HG02678 (cell line): ENCODE measurements around the gene SLCO1B1.
A peak's percentile ranks its signal among the peaks of the same experiment; 100 is the strongest.
"Not testable (repeated sequence)": the region's sequence is repeated elsewhere in the genome, so short reads cannot be mapped to it uniquely, and the experiment has no call there.

Source experiments
- ATAC-seq: cut with Tn5 transposase; IDR thresholded peaks from one replicate; pipeline ENCODE4 v1.9.1; 2021; ENCODE audit warnings: mild to moderate bottlenecking, moderate library complexity; ENCODE audit not compliant: unreplicated experiment

The SLCO1B1 gene, protein sequence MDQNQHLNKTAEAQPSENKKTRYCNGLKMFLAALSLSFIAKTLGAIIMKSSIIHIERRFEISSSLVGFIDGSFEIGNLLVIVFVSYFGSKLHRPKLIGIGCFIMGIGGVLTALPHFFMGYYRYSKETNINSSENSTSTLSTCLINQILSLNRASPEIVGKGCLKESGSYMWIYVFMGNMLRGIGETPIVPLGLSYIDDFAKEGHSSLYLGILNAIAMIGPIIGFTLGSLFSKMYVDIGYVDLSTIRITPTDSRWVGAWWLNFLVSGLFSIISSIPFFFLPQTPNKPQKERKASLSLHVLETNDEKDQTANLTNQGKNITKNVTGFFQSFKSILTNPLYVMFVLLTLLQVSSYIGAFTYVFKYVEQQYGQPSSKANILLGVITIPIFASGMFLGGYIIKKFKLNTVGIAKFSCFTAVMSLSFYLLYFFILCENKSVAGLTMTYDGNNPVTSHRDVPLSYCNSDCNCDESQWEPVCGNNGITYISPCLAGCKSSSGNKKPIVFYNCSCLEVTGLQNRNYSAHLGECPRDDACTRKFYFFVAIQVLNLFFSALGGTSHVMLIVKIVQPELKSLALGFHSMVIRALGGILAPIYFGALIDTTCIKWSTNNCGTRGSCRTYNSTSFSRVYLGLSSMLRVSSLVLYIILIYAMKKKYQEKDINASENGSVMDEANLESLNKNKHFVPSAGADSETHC

DNA sequence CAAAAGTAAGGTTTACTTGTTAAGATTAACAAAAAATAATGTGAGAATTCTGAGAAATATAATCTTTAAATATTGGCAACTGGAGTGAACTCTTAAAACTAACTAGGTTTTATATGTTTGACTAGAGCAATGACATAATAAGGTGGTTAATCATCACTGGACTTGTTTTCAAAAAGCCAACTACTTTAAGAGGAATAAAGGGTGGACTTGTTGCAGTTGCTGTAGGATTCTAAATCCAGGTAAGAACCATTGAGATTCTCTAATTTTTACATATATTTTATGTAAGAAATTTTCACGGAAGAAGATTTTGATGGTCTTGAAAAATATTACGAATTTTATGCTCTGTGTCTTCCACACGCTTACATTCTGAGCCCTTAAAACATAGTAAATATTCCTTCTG is at the start of gene SLCO1B1:
Gene SLCO1B1 (plus strand): TSS at position 197 of the 400 bp plus-strand sequence. CDS start 10,381 bp downstream, outside the sequence.
- no peak for ATAC-seq

DNA sequence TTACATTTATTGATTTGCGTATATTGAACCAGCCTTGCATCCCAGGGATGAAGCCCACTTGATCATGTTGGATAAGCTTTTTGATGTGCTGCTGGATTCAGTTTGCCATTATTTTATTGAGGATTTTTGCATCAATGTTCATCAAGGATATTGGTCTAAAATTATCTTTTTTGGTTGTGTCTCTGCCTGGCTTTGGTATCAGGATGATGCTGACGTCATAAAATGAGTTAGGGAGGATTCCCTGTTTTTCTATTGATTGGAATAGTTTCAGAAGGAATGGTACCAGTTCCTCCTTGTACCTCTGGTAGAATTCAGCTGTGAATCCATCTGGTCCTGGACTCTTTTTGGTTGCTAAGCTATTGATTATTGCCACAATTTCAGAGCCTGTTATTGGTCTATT is 46.2 kb upstream of the SLCO1B1 start:
- not testable (repeated sequence) for ATAC-seq

DNA sequence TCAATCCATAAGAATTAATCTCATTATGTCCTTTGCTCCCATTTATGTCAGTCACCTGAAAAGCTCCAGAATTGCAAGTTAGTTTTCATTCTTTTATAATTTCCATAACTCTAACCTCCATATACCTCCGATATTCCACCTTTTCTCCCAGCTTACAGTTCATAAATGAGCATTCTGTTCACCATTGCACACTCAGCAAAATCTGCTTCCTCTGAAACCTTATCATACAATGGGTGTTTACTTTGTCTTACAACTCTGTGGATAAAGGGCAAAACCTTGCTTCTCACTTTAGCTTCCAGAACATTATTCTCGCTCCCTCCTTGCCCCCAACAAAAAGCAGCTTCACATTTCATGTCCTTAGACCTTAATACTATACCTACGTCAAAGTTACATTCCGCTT is 19.3 kb upstream of the SLCO1B1 start:
- no peak for ATAC-seq

DNA sequence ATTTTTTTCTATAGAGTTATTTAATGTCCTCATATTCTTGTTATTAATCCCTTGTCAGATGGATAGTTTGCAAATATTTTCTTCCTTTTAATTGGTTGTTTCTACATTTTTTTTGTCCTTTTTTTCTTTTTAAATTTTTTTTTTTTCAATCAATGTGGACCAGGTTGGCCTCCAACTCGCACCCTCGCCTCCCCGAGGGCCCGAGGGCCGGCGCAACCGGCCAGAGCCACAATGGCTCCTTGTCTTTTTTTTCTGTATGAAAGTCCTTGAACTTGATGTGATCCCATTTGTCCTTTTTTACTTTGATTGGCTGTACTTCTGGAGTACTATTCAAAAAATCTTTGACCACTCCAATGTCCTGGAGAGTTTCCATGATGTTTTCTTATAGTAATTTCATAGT is 17.7 kb upstream of the SLCO1B1 start:
- ATAC-seq = no peak

DNA sequence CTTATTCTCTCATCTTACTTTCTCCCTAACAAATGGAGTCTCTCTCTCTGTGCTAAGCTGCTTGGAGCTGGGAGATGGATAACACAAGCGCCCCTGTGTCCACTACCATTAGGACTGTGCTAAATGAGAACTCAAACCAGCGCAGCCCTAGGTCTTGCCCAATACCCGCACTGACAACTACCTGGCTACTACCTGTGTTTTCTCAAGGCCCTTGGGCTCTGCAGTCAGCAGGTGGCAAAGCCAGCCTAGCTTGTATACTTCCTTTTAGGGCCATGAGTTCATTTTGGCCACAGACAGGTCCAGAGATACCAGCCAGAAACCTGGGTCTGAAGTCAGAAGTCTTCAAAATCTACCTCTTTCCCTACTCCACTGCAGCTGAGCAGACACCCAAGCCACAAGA is 13.0 kb upstream of the SLCO1B1 start:
- ATAC-seq = no peak

DNA sequence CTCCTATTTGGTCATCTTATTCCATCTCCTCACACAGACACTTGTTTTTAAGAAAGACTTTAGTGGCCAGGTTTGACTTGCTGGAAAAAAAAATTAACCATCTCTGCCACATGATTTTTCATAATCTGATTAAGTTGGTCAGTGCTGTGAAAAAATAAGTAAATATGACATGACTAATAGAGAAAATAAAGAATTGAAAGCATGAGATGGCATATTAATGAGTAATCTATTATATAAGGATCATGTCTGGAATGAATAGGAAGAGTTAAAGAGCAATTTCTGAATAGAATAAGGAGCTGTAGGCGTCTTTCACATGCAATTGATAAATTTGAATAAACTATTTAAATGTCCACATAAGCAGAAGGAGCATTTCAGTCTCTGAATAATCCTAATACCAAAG is 12.2 kb upstream of the SLCO1B1 start:
- ATAC-seq = no peak

DNA sequence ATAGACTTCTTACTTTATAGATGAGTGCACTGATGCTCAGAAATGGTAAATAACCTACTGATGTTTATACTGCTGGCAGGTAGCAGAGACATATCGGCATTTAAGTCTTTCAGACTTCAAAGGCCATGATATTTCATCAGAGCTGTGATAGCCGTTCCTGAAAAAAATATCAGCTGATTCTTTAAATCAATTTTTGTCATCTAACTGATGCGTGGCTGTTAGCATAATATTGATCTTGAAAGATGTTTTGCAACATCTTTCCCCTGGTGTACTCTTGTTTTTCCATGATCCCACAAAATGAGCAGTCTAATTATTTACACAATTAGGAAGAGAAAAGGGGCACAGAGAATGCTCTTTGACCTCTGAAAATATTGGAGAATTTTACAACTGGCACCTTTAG is 1.6 kb upstream of the SLCO1B1 start:
- ATAC-seq = no peak

DNA sequence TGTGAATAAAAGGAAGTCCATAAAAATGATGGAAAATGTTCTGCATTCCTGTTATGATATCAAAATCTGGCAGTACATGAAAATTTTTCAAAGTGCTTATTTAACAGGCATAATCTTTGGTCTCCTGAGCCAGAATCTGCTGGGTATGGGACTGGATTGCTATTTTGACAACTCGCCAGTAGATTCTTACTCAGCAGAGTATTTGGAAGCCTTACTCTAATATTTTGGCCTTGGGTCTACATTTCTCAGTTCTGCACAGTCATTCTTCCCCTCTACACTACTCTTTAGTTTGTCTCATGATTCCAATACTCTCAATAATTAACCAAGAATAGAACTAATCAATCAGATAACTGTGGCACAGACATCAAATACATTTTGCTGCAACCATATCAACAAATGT is 1.1 kb upstream of the SLCO1B1 start:
- ATAC-seq = no peak

DNA sequence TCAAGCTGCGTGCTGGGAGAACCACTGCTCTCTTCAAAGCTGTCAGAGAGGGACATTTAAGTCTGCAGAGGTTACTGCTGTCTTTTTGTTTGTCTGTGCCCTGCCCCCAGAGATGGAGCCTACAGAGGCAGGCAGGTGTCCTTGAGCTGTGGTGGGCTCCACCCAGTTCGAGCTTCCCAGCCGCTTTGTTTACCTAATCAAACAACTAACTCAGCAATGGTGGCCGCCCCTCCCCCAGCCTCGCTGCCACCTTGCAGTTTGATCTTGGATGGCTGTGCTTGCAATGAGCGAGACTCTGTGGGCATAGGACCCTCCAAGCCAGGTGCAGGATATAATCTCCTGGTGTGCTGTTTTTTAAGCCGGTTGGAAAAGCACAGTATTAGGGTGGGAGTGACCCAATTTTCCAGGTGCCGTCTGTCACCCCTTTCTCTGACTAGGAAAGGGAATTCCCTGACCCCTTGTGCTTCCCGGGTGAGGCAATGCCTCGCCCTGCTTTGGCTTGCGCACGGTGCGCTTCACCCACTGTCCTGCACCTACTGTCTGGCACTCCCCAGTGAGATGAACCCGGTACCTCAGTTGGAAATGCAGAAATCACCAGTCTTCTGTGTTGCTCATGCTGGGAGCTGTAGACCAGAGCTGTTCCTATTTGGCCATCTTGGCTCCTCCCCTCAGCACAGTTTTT is 6.5 kb downstream of the SLCO1B1 start:
- not testable (repeated sequence) for ATAC-seq

DNA sequence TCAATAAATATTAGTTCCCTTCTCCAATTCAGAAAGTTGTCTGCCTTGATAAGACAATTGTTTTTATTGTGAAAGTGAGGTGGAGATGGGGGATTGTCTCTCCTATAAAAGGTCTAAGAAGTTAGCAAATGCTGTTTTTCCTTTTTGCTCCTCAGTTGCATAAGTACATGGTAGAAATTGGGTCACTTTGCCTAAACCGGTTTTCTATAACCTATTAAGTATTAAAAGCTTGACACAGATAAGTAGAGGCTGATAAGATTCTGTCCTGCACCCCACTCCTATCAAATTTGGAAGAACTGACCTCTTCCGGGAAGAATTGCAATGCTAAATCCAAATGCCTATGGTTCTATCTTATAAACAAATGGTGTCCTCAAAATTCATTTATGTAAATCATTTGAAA is 7.0 kb downstream of the SLCO1B1 start:
- ATAC-seq = no peak

DNA sequence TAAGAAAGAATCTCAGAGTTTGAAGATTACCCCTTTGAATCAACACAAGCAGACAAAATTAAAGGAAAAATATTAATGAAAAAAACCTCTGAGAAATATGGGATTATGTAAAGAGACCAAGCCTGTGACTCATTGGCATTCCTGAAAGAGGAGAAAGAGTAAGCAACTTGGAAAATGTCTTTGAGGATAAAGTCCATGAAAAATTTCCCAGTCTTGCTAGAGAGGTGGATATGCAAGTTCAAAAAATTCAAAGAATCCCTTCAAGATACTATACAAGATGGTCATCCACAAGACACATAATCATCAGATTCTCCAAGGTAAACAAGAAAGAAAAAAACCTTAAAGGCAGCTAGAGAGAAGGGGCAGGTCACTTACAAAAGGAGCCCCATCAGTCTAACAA is 13.3 kb downstream of the SLCO1B1 start:
- ATAC-seq = no peak

DNA sequence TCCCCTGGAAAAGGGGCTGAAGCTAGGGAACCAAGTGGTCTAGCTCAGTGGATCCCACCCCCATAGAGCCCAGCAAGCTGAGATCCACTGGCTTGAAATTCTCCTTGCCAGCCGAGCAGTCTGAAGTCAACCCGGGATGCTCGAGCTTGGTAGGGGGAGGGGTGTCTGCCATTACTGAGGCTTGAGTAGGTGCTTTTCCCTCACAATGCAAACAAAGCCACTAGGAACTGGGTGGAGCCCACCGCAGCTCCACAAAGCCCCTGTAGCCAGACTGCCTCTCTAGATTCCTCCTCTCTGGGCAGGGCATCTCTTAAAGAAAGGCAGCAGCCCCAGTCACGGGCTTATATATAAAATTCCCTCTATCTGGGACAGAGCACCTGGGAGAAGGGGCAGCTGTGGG is 18.9 kb downstream of the SLCO1B1 start:
- ATAC-seq = not testable (repeated sequence)

DNA sequence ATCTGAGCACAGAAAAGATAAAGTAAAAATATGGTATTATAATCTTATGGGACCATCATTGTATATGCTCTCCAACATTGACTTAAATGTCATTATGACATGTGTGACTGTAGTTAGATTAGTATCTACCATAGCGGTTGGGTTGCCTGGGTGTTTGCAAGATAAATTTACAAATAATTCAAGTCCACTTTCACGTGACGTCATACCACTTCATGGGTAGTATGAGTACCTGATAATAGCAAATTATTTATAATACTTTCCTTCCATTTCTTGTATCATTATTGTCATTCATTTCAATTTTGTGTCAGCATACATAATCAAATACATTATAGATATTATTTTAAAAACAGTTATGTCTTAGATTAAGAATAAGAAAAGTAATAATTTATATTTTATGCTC is 20.2 kb downstream of the SLCO1B1 start:
- ATAC-seq = no peak

DNA sequence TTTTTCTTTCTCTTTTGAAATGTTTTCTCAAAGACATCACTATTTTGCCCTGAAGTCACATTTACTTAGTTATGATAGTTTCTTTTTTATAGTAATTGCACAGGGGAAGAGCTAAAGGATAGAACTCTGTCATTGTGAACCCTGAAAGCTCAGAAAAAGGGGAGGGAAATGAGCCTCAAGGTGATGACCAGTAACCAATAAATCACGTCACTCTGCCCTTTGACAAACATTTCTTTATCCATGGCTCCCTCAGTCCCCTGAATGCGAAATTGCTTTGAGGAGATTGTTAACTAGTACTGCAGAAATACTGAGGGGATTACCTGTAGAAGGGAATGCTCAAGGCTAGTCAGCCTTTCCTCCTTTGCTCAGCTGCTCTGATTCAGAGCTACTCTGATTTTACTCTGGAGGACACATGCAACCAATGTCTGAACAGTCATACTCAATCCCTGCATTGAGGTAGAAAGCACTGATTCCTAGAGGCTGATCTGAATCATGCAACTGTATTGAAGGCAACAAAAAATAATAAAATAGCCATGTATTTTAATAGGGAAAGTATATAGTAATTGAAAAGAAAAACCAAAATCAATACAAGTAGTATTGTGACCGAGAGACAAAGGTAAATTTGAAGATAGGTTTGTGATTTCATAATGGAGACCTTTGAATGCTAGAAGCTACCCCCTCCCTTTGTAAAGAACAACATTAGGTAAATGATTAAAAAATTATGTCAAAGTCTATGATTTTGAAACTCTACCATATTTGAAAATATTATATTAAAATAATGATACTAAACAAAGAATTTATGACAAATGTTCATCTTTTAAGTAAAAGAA is 24.7 kb downstream of the SLCO1B1 start:
- no peak for ATAC-seq

DNA sequence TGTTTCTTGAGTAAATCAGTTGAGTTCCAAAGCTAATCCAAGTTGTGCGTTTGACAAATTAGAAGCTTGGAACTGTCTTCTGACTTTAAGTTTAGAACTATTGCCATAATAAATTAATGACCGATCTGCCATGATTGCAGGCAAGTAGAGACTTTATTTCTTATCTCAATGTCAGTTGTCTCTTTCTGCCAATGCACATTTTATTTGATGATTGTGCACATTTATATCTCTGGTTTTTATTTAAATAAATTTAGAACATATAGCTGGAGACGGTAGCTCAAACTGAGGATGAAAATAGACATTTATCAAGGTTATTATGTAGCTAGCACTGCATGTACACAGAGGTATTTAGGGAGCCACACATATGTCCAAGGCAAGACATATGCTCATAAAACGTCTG is 34.1 kb downstream of the SLCO1B1 start:
- ATAC-seq = no peak

DNA sequence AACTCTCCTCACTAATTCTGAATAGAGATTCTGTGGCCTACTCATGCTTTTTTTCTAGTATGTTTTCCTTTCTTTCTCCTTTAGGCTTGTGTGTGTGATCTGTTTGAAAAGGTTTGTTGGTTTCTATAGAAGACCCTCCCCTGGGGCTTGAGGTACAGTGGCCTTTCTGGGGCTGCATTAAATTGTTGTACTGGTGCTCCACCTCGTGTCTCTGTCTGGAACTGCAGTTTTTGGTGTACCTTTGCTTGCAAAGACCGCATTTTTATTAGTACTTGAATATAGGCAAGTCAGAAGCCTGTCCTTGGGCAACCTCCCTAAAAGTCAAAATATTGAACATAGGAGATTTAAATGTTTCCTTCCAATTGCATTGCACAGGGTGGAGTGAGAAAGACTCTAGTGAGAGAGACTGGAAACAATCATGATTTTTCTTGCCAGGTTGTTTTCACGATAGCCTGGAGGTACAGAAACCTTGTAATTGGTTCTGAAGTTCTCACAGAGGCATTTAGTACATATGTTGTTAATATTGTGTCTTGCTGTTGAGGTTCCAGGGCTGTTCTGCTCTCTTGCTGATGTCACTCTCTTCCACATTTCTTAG is 39.0 kb downstream of the SLCO1B1 start:
- peak; percentile 69 for ATAC-seq

DNA sequence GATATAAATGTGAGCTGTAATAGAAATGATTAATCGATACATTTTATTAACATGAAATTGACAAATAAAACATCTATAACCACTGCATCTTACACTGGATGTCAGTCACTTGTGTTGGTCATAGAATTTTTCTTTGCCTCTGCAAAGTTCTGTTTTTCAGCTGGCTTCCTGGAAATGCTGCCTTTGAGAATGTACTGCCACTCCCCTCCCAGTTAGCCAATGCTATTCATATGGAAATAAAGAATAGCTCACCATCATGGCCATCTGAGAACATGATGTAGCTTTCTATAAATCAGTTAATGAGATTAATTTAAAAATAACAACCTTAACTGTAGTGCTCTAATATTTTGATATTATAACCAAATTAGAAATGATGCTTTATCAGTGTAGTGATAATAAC is 41.1 kb downstream of the SLCO1B1 start:
- ATAC-seq = no peak

DNA sequence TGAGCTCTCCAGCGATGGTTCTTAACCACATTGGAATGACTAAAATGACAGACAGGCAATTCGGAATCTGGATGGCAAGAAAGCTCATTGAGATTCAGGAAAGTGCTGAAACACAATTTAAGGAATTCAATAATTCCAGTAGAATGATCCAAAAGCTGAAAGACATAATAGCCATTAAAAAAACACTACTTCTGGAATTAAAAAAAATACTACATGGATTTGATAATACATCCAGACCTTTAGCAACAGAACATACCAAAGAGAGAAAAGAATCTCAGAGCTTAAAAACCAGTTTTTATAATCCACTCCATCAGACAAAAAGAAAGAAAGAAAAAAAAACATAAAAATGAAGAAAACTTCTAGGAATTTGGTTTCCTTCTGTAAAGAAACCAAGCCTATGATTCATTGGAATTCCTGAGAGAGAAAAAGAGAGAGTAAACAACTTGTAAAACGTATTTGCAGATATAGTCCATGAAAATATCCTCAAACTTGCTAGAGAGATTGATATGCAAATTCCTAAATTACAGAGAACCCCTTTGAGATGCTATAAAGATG is 52.8 kb downstream of the SLCO1B1 start:
- ATAC-seq = no peak

DNA sequence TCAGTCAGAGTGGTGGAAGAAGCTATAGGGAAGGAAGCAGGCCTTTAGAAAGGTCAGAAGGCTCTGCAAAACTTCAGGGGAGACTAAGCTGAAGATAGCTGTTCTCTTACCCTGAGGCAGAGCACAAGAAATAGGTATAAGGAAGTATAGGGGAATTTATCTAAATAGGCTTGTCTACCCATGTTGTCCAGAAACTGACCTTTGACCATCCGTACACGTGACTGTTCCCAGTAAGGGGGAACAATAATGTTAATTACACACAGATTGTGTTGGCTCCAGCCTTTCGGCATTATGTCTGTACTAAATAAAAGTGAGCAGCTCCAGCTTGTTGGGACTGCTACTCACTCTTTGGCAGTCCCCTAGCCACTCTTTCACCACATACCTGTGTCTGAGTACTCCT is 59.0 kb downstream of the SLCO1B1 start:
- ATAC-seq = no peak

DNA sequence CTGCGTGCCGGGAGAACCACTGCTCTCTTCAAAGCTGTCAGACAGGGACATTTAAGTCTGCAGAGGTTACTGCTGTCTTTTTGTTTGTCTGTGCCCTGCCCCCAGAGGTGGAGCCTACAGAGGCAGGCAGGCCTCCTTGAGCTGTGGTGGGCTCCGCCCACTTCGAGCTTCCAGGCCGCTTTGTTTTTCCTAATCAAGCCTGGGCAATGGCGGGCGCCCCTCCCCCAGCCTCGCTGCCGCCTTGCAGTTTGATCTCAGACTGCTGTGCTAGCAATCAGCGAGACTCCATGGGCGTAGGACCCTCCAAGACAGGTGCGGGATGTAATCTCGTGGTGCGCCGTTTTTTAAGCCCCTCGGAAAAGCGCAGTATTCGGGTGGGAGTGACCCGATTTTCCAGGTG is 83.4 kb downstream of the SLCO1B1 start:
- not testable (repeated sequence) for ATAC-seq
